ENCODE measurements around the gene KTN1.

Gene KTN1

GRCh38 chr14:55645145-55645544 lies 65.1 kb downstream of the KTN1 start:
- CTCF ChIA-PET: no interaction called here
- no peak overlapping the region for H3K4me3 ChIP-seq (ENCODE audit: low read depth, low read length)
- DNase-seq (ENCODE audit: low read depth, low spot score): no peak
- TF ChIP-seq, protein P1, sequence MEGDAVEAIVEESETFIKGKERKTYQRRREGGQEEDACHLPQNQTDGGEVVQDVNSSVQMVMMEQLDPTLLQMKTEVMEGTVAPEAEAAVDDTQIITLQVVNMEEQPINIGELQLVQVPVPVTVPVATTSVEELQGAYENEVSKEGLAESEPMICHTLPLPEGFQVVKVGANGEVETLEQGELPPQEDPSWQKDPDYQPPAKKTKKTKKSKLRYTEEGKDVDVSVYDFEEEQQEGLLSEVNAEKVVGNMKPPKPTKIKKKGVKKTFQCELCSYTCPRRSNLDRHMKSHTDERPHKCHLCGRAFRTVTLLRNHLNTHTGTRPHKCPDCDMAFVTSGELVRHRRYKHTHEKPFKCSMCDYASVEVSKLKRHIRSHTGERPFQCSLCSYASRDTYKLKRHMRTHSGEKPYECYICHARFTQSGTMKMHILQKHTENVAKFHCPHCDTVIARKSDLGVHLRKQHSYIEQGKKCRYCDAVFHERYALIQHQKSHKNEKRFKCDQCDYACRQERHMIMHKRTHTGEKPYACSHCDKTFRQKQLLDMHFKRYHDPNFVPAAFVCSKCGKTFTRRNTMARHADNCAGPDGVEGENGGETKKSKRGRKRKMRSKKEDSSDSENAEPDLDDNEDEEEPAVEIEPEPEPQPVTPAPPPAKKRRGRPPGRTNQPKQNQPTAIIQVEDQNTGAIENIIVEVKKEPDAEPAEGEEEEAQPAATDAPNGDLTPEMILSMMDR (IDR thresholded peaks at IDR 0.05; ENCODE audit: insufficient read depth, low read length, missing control alignments): no peak
- POLR2A ChIA-PET: no interaction called here

DNA sequence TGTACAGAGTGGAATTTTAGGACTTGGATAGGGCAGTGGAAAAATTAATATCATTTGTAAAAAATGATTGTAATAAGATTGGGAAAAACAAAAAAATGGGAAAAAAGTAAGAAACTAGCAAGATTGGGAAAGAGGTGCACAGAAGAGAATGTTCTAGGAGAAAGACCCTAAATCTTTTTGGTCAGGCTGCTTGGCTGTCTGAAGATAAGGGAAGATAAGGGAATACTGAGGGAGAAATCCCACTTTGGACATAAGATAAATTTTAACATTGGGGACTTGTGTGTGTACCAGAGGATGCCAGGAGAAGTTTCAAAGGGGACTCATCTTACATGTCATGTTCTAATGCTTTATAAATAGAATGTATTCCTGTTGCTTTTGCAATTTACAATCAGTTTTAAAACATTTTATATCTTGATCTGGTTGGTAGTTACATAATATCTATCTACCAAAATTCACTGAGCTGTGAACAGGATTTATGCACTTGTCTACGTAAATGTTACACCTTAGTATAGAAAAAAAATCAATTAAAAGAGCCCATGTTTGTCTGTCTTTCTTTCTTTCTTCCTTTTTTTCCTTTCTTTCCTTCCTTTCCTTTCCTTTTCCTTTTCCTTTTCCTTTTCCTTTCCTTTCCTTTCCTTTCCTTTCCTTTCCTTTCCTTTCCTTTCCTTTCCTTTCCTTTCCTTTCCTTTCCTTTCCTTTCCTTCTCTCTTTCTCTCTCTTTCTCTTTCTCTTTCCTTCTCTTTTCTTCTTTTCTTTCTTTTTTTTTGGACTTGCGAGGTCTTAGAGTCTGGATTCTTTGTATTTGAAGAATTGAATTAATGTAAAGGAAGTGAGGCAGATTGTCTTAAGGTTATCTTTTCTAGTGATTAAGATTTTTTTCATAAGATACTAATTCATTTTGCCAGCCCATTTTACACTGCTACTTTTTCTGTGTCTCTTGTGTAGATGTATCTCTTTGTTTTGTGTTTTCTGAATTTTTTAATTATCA lies 66.1 kb downstream of the KTN1 start:
- POLR2A ChIA-PET: no interaction called here
- CTCF ChIA-PET: no interaction called here
- H3K4me3 ChIP-seq (ENCODE audit: low read depth, low read length): no peak overlapping the region
- TF ChIP-seq, protein P1 (IDR thresholded peaks at IDR 0.05; ENCODE audit: insufficient read depth, low read length, missing control alignments): no peak
- DNase-seq (ENCODE audit: low read depth, low spot score): no peak

- CTCF ChIA-PET: interaction anchor here (0.8 kb wide), 1 partner anchor 828 kb away, joined by 3 read pairs; no protein-coding TSS in a partner anchor
- TF ChIP-seq, protein P1 (IDR thresholded peaks at IDR 0.05; ENCODE audit: insufficient read depth, low read length, missing control alignments): no peak
These were observed 71.0 kb downstream of the KTN1 start for GRCh38 chr14:55650992-55651391.

GRCh38 chr14:55654243-55654642 lies 74.2 kb downstream of the KTN1 start:
- H3K4me3 ChIP-seq (ENCODE audit: low read depth, low read length): no peak overlapping the region
- ChIA-PET POLR2A (no interaction called here), CTCF (interaction anchor here (1.5 to 1.6 kb wide), 2 partner anchors 15 to 208 kb away, joined by 4 to 5 read pairs; no protein-coding TSS in a partner anchor)
- DNase-seq (ENCODE audit: low read depth, low spot score): no peak
- TF ChIP-seq, protein P1 (IDR thresholded peaks at IDR 0.05; ENCODE audit: insufficient read depth, low read length, missing control alignments): no peak

More at GRCh38 chr14:55650992-55651391, 71.0 kb downstream of the KTN1 start:
- POLR2A ChIA-PET: no interaction called here
- no peak overlapping the region for H3K4me3 ChIP-seq (ENCODE audit: low read depth, low read length)
- no peak for DNase-seq (ENCODE audit: low read depth, low spot score)

GRCh38 chr14:55661029-55661428 lies 81.0 kb downstream of the KTN1 start:
- DNase-seq (ENCODE audit: low read depth, low spot score): no peak
- CTCF ChIA-PET: interaction anchor here (0.8 to 2.7 kb wide), 5 partner anchors 216 to 828 kb away, joined by 3 to 12 read pairs (median 5); no protein-coding TSS in a partner anchor
- no peak overlapping the region for H3K4me3 ChIP-seq (ENCODE audit: low read depth, low read length)
- TF ChIP-seq, protein P1 (IDR thresholded peaks at IDR 0.05; ENCODE audit: insufficient read depth, low read length, missing control alignments): no peak
- POLR2A ChIA-PET: no interaction called here

- H3K4me3 ChIP-seq (ENCODE audit: low read depth, low read length): no peak overlapping the region
- no peak for DNase-seq (ENCODE audit: low read depth, low spot score)
- ChIA-PET POLR2A (no interaction called here), CTCF (interaction anchor here (2.7 to 4.8 kb wide), 2 partner anchors 216 to 811 kb away, joined by 14 to 17 read pairs; no protein-coding TSS in a partner anchor)
- TF ChIP-seq, protein P1 (IDR thresholded peaks at IDR 0.05; ENCODE audit: insufficient read depth, low read length, missing control alignments): no peak
These were observed 82.7 kb downstream of the KTN1 start for GRCh38 chr14:55662752-55663151.

Data from AG04449 (cell line).